SK-N-MC (cell line): Measurements from ENCODE around the gene TAPT1.

Experiments
- EZH2 ChIP-seq: fragments of 200-600 bp; sonication (generic); IDR thresholded peaks from one replicate; pipeline ENCODE4 v1.6.1; 2017; ENCODE audit warnings: antibody characterized with exemption
- POLR2AphosphoS5 ChIP-seq: IDR thresholded peaks from 2 replicates; pipeline ENCODE4 v1.6.1; 2012; ENCODE audit warnings: mild to moderate bottlenecking, low read depth, low read length, borderline replicate concordance

DNA sequence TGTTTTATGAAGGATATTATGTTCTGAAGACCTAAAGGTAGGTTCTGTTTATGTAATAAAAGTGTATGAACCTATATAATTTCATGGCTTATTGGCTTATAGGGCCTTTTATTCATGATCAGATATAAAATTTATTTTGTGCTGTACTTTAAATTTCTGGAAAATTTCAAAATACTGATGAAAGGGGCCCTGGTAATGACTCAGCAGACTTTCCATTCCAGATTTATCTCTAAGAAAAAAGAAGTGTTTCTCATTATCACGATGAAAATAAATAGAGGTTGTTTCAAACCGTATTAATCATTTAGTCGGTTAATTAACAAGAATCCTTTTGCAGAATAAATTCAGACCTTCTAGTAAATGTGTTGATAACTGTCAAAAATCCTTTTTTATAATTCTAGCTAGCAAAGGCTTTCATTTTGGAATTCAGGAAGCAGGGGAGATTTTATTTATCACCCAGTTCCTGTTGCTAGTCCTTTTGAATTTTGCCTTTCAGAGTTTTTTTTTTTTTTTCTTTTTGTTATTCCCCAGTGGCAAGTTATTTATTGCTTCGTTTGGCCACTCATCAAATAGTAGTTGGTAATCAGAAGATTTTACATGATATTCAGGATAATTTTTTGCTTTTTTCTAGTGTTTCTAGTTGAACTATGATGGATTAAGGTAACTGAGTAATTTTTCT lies 5.4 kb upstream of the TAPT1 start:
- no peak for TF ChIP-seq EZH2
- no peak for TF ChIP-seq POLR2AphosphoS5
